ENCODE data around the gene TSSK3. TPM values are rescaled to one million over a fixed set of nuclear protein-coding genes. Genes with fewer than 3 reads are reported as not detected.

Gene TSSK3
- total and polyA plus RNA-seq, 2 donors (not counting 3 experiments of a cell fraction or from before 2014, with no cell fraction given), result 0.42 to 0.65 TPM

- Histone ChIP-seq H3K36me3 (ENCODE audit: control insufficient read depth in 2 of 2, extremely low read depth in 1 of 2, insufficient read depth in 2 of 2, low read length in 2 of 2) (no peaks in the 10 kb centered on the region), H2AFZ (ENCODE audit: low read depth, low read length) (no peak overlapping the region), H3K4me1 (ENCODE audit: control insufficient read depth, extremely low read depth, insufficient read depth, low read length) (no peaks in the 10 kb centered on the region), H3K27me3 (ENCODE audit: control insufficient read depth in 2 of 2, insufficient read depth in 2 of 2, low read length in 2 of 2) (no peaks in the 10 kb centered on the region), H3K4me2 (ENCODE audit: insufficient read depth, low read length) (no peak overlapping the region), H3K9me1 (replicated peaks; ENCODE audit: control insufficient read depth, extremely low read depth, insufficient read depth, low read length) (no peaks in the 10 kb centered on the region), H3K9me3 (replicated peaks; ENCODE audit: control insufficient read depth, insufficient read depth, low read length) (no peaks in the 10 kb centered on the region), H3K4me3 (replicated peaks in 1 of 3; ENCODE audit: insufficient read depth in 1 of 3, low read depth in 1 of 3, low read length in 3 of 3) (no peak overlapping the region), H3K9ac (replicated peaks; ENCODE audit: extremely low read depth, insufficient read depth, low read length) (no peak overlapping the region), H4K20me1 (replicated peaks; ENCODE audit: control insufficient read depth, extremely low read depth, insufficient read depth, low read length) (no peaks in the 10 kb centered on the region), H3K79me2 (ENCODE audit: control insufficient read depth, insufficient read depth, low read length) (no peaks in the 10 kb centered on the region), H3K27ac (ENCODE audit: insufficient read depth, low read depth, low read length) (no peak overlapping the region)
- CTCF ChIA-PET, result interaction anchor here (7.0 kb wide), 1 partner anchor 10 kb away, joined by 64 read pairs; no protein-coding TSS in a partner anchor
- FAIRE-seq (no peak), DNase-seq (ENCODE audit: low read depth, low spot score) (no peak)
- TF ChIP-seq JUN (IDR thresholded peaks at IDR 0.05; ENCODE audit: borderline replicate concordance, insufficient read depth, insufficient read length, low read depth) (no peak), MYC (IDR thresholded peaks at IDR 0.05; ENCODE audit: low read depth, low read length) (no peak)
- POLR2A ChIA-PET, result no interaction called here
- intact Hi-C loops (cut with micrococcal nuclease), result no loop called here
- BruUV-seq (replicated peaks), result no TSS peak
- dilution Hi-C loops (cut with MboI; ENCODE audit: extremely low pct_ligation_motif_present, low sequenced_read_pairs), result no loop called here
These were observed 42.6 kb downstream of the TSSK3 start for GRCh38 chr1:32404946-32405345.

- BruUV-seq (replicated peaks), result no TSS peak
- Histone ChIP-seq H3K79me2 (ENCODE audit: control insufficient read depth, insufficient read depth, low read length) (no peaks in the 10 kb centered on the region), H2AFZ (ENCODE audit: low read depth, low read length) (no peak overlapping the region), H3K4me1 (ENCODE audit: control insufficient read depth, extremely low read depth, insufficient read depth, low read length) (no peaks in the 10 kb centered on the region), H3K27me3 (ENCODE audit: control insufficient read depth in 2 of 2, insufficient read depth in 2 of 2, low read length in 2 of 2) (peaks cover 0 to 2% of the 10 kb centered on the region in 2 experiments), H3K9me1 (replicated peaks; ENCODE audit: control insufficient read depth, extremely low read depth, insufficient read depth, low read length) (no peaks in the 10 kb centered on the region), H3K9ac (replicated peaks; ENCODE audit: extremely low read depth, insufficient read depth, low read length) (no peak overlapping the region), H4K20me1 (replicated peaks; ENCODE audit: control insufficient read depth, extremely low read depth, insufficient read depth, low read length) (no peaks in the 10 kb centered on the region), H3K27ac (ENCODE audit: insufficient read depth, low read depth, low read length) (no peak overlapping the region), H3K4me3 (replicated peaks in 1 of 3; ENCODE audit: insufficient read depth in 1 of 3, low read depth in 1 of 3, low read length in 3 of 3) (no peak overlapping the region), H3K4me2 (ENCODE audit: insufficient read depth, low read length) (no peak overlapping the region), H3K9me3 (replicated peaks; ENCODE audit: control insufficient read depth, insufficient read depth, low read length) (no peaks in the 10 kb centered on the region), H3K36me3 (ENCODE audit: control insufficient read depth in 2 of 2, extremely low read depth in 1 of 2, insufficient read depth in 2 of 2, low read length in 2 of 2) (no peaks in the 10 kb centered on the region)
- intact Hi-C loops (cut with micrococcal nuclease) (no loop called here), dilution Hi-C loops (cut with MboI; ENCODE audit: extremely low pct_ligation_motif_present, low sequenced_read_pairs) (no loop called here)
- TF ChIP-seq MAX (IDR thresholded peaks at IDR 0.05; ENCODE audit: insufficient read depth, insufficient read length) (no peak), EZH2 (IDR thresholded peaks at IDR 0.05; ENCODE audit: borderline replicate concordance, low read depth, low read length, severe bottlenecking) (no peak), JUN (IDR thresholded peaks at IDR 0.05; ENCODE audit: borderline replicate concordance, insufficient read depth, insufficient read length, low read depth) (no peak), CTCF (IDR thresholded peaks at IDR 0.05; ENCODE audit: extremely low read depth in 1 of 2, insufficient read depth in 1 of 2, low read depth in 1 of 2, low read length in 2 of 2) (no peak), FOS (IDR thresholded peaks at IDR 0.05; ENCODE audit: borderline replicate concordance, insufficient read depth, low read length) (no peak), MYC (IDR thresholded peaks at IDR 0.05; ENCODE audit: low read depth, low read length) (no peak), GATA2 (IDR thresholded peaks at IDR 0.05; ENCODE audit: insufficient read depth, insufficient read length, low read depth, low read length) (no peak), POLR2AphosphoS5 (IDR thresholded peaks at IDR 0.05; ENCODE audit: insufficient read depth, low read depth, low read length) (no peak), POLR2A (IDR thresholded peaks at IDR 0.05; ENCODE audit: low read depth, low read length) (no peak)
- ChIA-PET CTCF (interaction anchor here (0.8 to 7.0 kb wide), 2 partner anchors 9 to 11 kb away, joined by 3 to 64 read pairs; partner anchors contain the start of gene BSDC1), POLR2A (no interaction called here)
- FAIRE-seq, result no peak
- DNase-seq (ENCODE audit: low read depth, low spot score), result no peak
These were observed 43.5 kb downstream of the TSSK3 start for GRCh38 chr1:32405672-32406467.
